SH-SY5Y (cell line): Measurements from ENCODE around the gene NUMA1.

Experiments used
- GATA2 ChIP-seq: IDR thresholded peaks from 2 replicates; pipeline ENCODE4 v1.6.1; 2011; ENCODE audit warnings: mild to moderate bottlenecking, low read depth, low read length
- GATA3 ChIP-seq: IDR thresholded peaks from 2 replicates; pipeline ENCODE4 v1.6.1; 2011; ENCODE audit warnings: low read depth, mild to moderate bottlenecking, low read length, moderate library complexity

NUMA1 gene

GRCh38 chr11:72080326-72081183 lies at the start of gene NUMA1, which contains the start of gene LRRC51:
Gene NUMA1 (minus strand): TSS chr11:72080542. CDS start chr11:72035943, 44,599 bp downstream.
Gene LRRC51 (plus strand): TSS chr11:72080850. CDS start chr11:72089084, 8,234 bp downstream.
- no peak for TF ChIP-seq GATA2
- TF ChIP-seq GATA3: no peak

- TF ChIP-seq GATA3 (no peak), GATA2 (no peak)
These were observed 49.0 kb upstream of the NUMA1 start for GRCh38 chr11:72129381-72129780.

- no peak for TF ChIP-seq GATA3
- no peak for TF ChIP-seq GATA2
These were observed 47.6 kb upstream of the NUMA1 start for GRCh38 chr11:72127923-72128322.

GRCh38 chr11:72125956-72126355 lies 45.6 kb upstream of the NUMA1 start:
- no peak for TF ChIP-seq GATA2
- no peak for TF ChIP-seq GATA3

- no peak for TF ChIP-seq GATA2
- TF ChIP-seq GATA3: no peak
These were observed 43.7 kb upstream of the NUMA1 start for GRCh38 chr11:72124046-72124445.

GRCh38 chr11:72123117-72123653 lies 42.8 kb upstream of the NUMA1 start:
- TF ChIP-seq GATA3: no peak
- TF ChIP-seq GATA2: no peak

GRCh38 chr11:72122607-72123006 lies 42.3 kb upstream of the NUMA1 start:
- TF ChIP-seq GATA2: no peak
- TF ChIP-seq GATA3: no peak

GRCh38 chr11:72120930-72121329 lies 40.6 kb upstream of the NUMA1 start:
- TF ChIP-seq GATA3 (no peak), GATA2 (no peak)

- TF ChIP-seq GATA3 (no peak), GATA2 (no peak)
These were observed 38.9 kb upstream of the NUMA1 start for GRCh38 chr11:72119198-72119597.

GRCh38 chr11:72116019-72116755 lies 35.8 kb upstream of the NUMA1 start:
- TF ChIP-seq GATA3 (no peak), GATA2 (no peak)

GRCh38 chr11:72114570-72114969 lies 34.2 kb upstream of the NUMA1 start:
- TF ChIP-seq GATA3: no peak

- TF ChIP-seq GATA2 (no peak), GATA3 (no peak)
These were observed 32.9 kb upstream of the NUMA1 start for GRCh38 chr11:72112978-72113808.

GRCh38 chr11:72112143-72112977 lies 32.0 kb upstream of the NUMA1 start, which contains the start of gene ANAPC15:
Gene ANAPC15 (minus strand): TSS chr11:72112695. CDS start chr11:72111276, 1,419 bp downstream.
- no peak for TF ChIP-seq GATA3
- TF ChIP-seq GATA2: no peak
